ENCODE data around the gene MAGEA2. TPM values are rescaled to one million over a fixed set of nuclear protein-coding genes. Genes with fewer than 3 reads are reported as not detected.
"Not testable (repeated sequence)": the region's sequence is repeated elsewhere in the genome, so short reads cannot be mapped to it uniquely, and the experiment has no call there.

The MAGEA2 gene
- total and polyA plus RNA-seq, 2 experiments from 2014 or later, result not detected

DNA sequence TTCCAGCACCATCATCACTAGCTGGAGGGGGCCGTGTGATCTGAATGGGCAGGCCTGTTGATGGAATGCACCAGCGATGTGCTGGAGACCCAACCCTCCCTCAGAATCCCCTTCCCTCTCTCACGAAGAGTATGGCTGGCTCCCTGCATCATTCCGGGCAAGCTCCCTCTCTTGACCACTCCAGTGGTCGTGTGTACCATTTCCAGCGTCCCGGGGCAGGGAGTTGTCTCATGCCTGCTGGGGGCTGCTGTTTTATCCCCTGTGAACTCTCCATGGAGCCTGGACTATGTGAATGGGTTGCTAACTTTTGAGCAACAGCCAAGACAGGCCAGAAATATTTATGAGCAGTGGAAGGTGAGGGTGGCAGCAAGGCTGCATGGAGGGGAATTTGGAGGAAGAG, 28.2 kb downstream of the MAGEA2 start:
- no peak for DNase-seq
- Histone ChIP-seq H3K27me3 (replicated peaks; ENCODE audit: insufficient read depth) (no peaks in the 10 kb centered on the region), H3K9me2 (ENCODE audit: insufficient read depth) (no peaks in the 10 kb centered on the region), H3K4me3 (no peak overlapping the region), H3K4me1 (ENCODE audit: insufficient read depth) (no peaks in the 10 kb centered on the region), H3K36me3 (ENCODE audit: low read depth) (no peaks in the 10 kb centered on the region), H2AFZ (no peak overlapping the region), H4K20me1 (ENCODE audit: insufficient read depth) (no peaks in the 10 kb centered on the region), H3K9ac (no peak overlapping the region), H3F3A (ENCODE audit: insufficient read depth) (no peaks in the 10 kb centered on the region), H3K79me2 (ENCODE audit: insufficient read depth) (no peaks in the 10 kb centered on the region), H3K4me2 (ENCODE audit: unreplicated experiment) (no peak overlapping the region), H3K9me3 (ENCODE audit: low read depth) (no peaks in the 10 kb centered on the region), H3K27ac (no peak overlapping the region)
- in situ Hi-C loops (cut with MboI), result no loop called here
- TF ChIP-seq EZH2phosphoT487 (IDR thresholded peaks at IDR 0.05; ENCODE audit: insufficient read depth, low read depth) (no peak), EZH2 (IDR thresholded peaks at IDR 0.05; ENCODE audit: insufficient read depth, poor library complexity, severe bottlenecking) (no peak)
- WGBS, 2 experiments (ENCODE audit: low coverage in 1 of 2, low lambda C conversion rate in 2 of 2, missing lambda C conversion rate in 2 of 2), result 13 to 14% methylated on average over 5 to 7 of the region's 7 CpGs

DNA sequence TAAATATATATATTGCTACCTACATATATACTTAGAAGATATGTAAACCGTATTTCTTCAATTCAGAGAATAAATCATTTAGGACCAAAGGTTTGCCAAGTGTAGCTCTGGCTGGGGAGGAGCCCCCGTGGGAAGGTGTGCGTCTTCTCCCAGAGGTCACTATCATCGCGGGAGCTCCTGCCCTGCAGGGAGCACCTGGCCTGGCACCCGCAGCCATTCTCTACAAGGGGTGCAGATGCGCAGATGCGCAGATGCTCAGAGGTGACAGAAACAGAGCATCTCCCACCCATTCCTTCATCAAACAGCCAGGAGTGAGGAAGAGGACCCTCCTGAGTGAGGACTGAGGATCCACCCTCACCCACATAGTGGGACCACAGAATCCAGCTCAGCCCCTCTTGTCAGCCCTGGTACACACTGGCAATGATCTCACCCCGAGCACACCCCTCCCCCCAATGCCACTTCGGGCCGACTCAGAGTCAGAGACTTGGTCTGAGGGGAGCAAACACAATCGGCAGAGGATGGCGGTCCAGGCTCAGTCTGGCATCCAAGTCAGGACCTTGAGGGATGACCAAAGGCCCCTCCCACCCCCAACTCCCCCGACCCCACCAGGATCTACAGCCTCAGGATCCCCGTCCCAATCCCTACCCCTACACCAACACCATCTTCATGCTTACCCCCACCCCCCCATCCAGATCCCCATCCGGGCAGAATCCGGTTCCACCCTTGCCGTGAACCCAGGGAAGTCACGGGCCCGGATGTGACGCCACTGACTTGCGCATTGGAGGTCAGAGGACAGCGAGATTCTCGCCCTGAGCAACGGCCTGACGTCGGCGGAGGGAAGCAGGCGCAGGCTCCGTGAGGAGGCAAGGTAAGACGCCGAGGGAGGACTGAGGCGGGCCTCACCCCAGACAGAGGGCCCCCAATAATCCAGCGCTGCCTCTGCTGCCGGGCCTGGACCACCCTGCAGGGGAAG, 39.5 kb downstream of the MAGEA2 start, which contains the start of gene MAGEA2B:
Gene MAGEA2B (plus strand): TSS at position 814 of the 973 bp plus-strand sequence. CDS start 2,479 bp downstream, outside the sequence.
- in situ Hi-C loops (cut with MboI), result not testable (repeated sequence)

DNA sequence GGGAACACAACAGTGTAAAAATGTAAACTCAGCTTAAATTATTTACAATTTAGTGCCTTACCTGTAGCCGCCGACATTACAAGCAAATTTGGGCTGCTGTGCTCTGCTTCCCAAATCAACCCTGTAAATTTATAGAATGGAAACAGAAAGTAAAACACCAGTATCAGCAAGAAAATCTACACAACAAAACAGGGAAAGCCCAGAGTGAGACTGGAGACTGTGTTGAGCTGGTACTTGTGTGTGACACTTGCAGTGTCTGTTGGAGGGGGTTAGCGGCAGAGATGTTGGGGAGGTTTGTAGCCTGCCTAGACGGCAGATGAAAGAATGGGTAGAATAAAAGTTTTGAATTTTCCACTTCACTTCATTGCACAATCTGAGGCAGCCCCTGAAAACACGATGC, 40.4 kb downstream of the MAGEA2 start:
- H2AFZ ChIP-seq; H3K79me2 ChIP-seq (ENCODE audit: insufficient read depth); H3K9me2 ChIP-seq (ENCODE audit: insufficient read depth); in situ Hi-C loops (cut with MboI); H3K27ac ChIP-seq; H3K27me3 ChIP-seq (replicated peaks; ENCODE audit: insufficient read depth); H3K4me2 ChIP-seq (ENCODE audit: unreplicated experiment); H3K9me3 ChIP-seq (ENCODE audit: low read depth); DNase-seq; H3K36me3 ChIP-seq (ENCODE audit: low read depth); H3F3A ChIP-seq (ENCODE audit: insufficient read depth); H3K4me3 ChIP-seq; H4K20me1 ChIP-seq (ENCODE audit: insufficient read depth); H3K9ac ChIP-seq; H3K4me1 ChIP-seq (ENCODE audit: insufficient read depth): not testable (repeated sequence)
- WGBS, 2 experiments (ENCODE audit: low coverage in 1 of 2, low lambda C conversion rate in 2 of 2, missing lambda C conversion rate in 2 of 2), result no CpG with 5 or more reads among the region's 5 CpGs

More for the DNA sequence above, 39.5 kb downstream of the MAGEA2 start, which contains the start of gene MAGEA2B:
- H3K4me1 ChIP-seq (ENCODE audit: insufficient read depth); H3K36me3 ChIP-seq (ENCODE audit: low read depth); H3K79me2 ChIP-seq (ENCODE audit: insufficient read depth); H4K20me1 ChIP-seq (ENCODE audit: insufficient read depth); H2AFZ ChIP-seq; H3K4me3 ChIP-seq; H3F3A ChIP-seq (ENCODE audit: insufficient read depth); H3K27ac ChIP-seq; H3K9me2 ChIP-seq (ENCODE audit: insufficient read depth); DNase-seq; H3K9ac ChIP-seq; H3K9me3 ChIP-seq (ENCODE audit: low read depth); H3K4me2 ChIP-seq (ENCODE audit: unreplicated experiment); H3K27me3 ChIP-seq (replicated peaks; ENCODE audit: insufficient read depth): not testable (repeated sequence)
- no CpG with 5 or more reads among the region's 35 CpGs for WGBS, 2 experiments (ENCODE audit: low coverage in 1 of 2, low lambda C conversion rate in 2 of 2, missing lambda C conversion rate in 2 of 2)

DNA sequence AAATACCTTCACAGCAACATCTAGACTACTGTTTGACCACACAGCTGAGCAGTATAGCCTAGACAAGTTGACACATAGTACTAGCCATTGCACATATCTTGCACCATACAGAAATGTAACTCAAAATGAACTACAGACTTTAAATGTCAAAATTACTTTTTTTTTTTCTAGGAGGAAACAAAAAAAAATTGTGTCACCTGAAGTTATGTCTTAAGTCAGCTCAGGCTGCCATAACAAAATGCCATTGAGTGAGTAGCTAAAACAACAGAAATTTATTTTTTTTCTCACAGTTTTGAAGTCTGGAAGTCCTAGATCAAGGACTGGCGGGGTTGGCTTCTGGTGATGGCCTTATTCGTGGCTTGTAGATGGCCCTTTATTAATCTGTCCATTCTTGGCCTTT, 44.5 kb downstream of the MAGEA2 start, which contains the start of gene CSAG2:
Gene CSAG2 (minus strand): TSS at position 101 of the 400 bp plus-strand sequence. CDS start 161 bp downstream, outside the sequence.
- H3K79me2 ChIP-seq (ENCODE audit: insufficient read depth); H3K9ac ChIP-seq; H3K9me3 ChIP-seq (ENCODE audit: low read depth); H3F3A ChIP-seq (ENCODE audit: insufficient read depth); H3K4me3 ChIP-seq; H4K20me1 ChIP-seq (ENCODE audit: insufficient read depth); in situ Hi-C loops (cut with MboI); H3K4me1 ChIP-seq (ENCODE audit: insufficient read depth); DNase-seq; H3K27me3 ChIP-seq (replicated peaks; ENCODE audit: insufficient read depth); H3K36me3 ChIP-seq (ENCODE audit: low read depth); H3K4me2 ChIP-seq (ENCODE audit: unreplicated experiment); H3K27ac ChIP-seq; H2AFZ ChIP-seq; H3K9me2 ChIP-seq (ENCODE audit: insufficient read depth): not testable (repeated sequence)
- no CpG with 5 or more reads among the region's 2 CpGs for WGBS, 2 experiments (ENCODE audit: low coverage in 1 of 2, low lambda C conversion rate in 2 of 2, missing lambda C conversion rate in 2 of 2)

DNA sequence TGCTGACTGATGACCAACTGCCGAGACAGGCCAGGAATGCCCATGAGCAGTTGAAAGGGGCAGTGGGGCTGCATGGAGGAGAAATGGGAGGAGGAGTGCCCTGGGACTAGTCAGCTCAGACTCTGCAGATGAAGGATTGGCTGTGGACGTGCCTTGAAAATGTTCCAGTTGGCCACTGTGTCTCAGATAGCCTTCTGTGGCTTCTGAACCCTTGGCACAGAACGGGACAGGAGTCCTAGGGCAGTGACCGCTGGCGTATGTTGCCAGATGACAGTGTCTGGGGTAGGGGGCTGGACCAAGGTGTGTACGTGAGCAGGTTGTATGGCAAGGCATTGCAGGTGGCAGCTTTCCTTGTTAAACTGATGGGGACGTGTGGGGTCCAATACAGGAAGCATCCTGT, 47.1 kb downstream of the MAGEA2 start:
- H3K9me2 ChIP-seq (ENCODE audit: insufficient read depth); H3F3A ChIP-seq (ENCODE audit: insufficient read depth); H3K9me3 ChIP-seq (ENCODE audit: low read depth); DNase-seq; H3K4me3 ChIP-seq; H3K27ac ChIP-seq; H3K4me2 ChIP-seq (ENCODE audit: unreplicated experiment); H3K9ac ChIP-seq; H3K36me3 ChIP-seq (ENCODE audit: low read depth); H3K4me1 ChIP-seq (ENCODE audit: insufficient read depth); H4K20me1 ChIP-seq (ENCODE audit: insufficient read depth); H2AFZ ChIP-seq; H3K79me2 ChIP-seq (ENCODE audit: insufficient read depth); in situ Hi-C loops (cut with MboI); H3K27me3 ChIP-seq (replicated peaks; ENCODE audit: insufficient read depth): not testable (repeated sequence)
- 0 to 8% methylated on average over 1 to 2 of the region's 7 CpGs for WGBS, 2 experiments (ENCODE audit: low coverage in 1 of 2, low lambda C conversion rate in 2 of 2, missing lambda C conversion rate in 2 of 2)

DNA sequence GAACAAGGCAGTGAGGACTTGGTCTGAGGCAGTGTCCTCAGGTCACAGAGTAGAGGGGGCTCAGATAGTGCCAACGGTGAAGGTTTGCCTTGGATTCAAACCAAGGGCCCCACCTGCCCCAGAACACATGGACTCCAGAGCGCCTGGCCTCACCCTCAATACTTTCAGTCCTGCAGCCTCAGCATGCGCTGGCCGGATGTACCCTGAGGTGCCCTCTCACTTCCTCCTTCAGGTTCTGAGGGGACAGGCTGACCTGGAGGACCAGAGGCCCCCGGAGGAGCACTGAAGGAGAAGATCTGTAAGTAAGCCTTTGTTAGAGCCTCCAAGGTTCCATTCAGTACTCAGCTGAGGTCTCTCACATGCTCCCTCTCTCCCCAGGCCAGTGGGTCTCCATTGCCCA, 53.3 kb downstream of the MAGEA2 start:
- H3K36me3 ChIP-seq (ENCODE audit: low read depth); H3F3A ChIP-seq (ENCODE audit: insufficient read depth); in situ Hi-C loops (cut with MboI); H3K4me3 ChIP-seq; H3K27me3 ChIP-seq (replicated peaks; ENCODE audit: insufficient read depth); H3K27ac ChIP-seq; H3K9ac ChIP-seq; H3K79me2 ChIP-seq (ENCODE audit: insufficient read depth); H2AFZ ChIP-seq; DNase-seq; H3K4me1 ChIP-seq (ENCODE audit: insufficient read depth); H3K9me2 ChIP-seq (ENCODE audit: insufficient read depth); H4K20me1 ChIP-seq (ENCODE audit: insufficient read depth); H3K9me3 ChIP-seq (ENCODE audit: low read depth); H3K4me2 ChIP-seq (ENCODE audit: unreplicated experiment): not testable (repeated sequence)
- 33 to 47% methylated on average over 2 to 4 of the region's 5 CpGs for WGBS, 2 experiments (ENCODE audit: low coverage in 1 of 2, low lambda C conversion rate in 2 of 2, missing lambda C conversion rate in 2 of 2)

Data from GM23248 (cell line).